ENCODE measurements around the gene RUBCNL. TPM values are rescaled to one million over a fixed set of nuclear protein-coding genes. Genes with fewer than 3 reads are reported as not detected.
A peak's percentile ranks its signal among the peaks of the same experiment; 100 is the strongest.

Gene RUBCNL
- total and polyA plus RNA-seq, 9 of the 15 experiments (the other 6 are each of a cell fraction or from before 2014, with no cell fraction given) = 0.04 to 0.35 (median 0.12) TPM; not detected in 3

DNA sequence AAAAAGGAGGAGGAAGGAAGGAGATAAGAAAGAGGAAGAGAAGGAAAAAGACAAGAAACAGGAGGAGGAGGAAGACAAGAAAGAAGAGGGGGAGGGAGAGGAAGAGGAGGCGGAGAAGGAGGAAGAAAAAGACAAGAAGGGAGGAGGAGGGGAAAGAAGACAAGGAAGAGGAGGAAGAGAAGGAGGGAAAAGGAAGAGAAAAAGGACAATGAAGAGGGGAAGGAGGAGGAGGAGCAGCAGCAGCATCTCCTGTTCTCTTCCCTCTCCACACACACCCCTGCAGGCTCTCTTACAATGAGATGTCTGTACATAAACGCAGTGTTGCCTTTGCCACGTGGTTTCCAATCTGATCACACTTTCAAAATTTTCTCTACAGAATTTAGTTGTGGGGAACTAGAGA lies 66.6 kb downstream of the RUBCNL start:
- intact Hi-C loops (cut with micrococcal nuclease) = loop anchor here (2.0 to 10.0 kb wide), 4 partner anchors 32 to 696 kb away; no protein-coding TSS in a partner anchor
- DNase-seq (ENCODE audit: extremely low read depth in 1 of 4, low spot score in 3 of 4) (no peak), ATAC-seq (peak; percentile 21; the same call in 1 of the 3 replicates), FAIRE-seq (no peak)
- Histone ChIP-seq H3K9me3 (replicated peaks; ENCODE audit: control insufficient read depth, insufficient read depth, low read depth, low read length) (no peaks in the 10 kb centered on the region; the same call in 1 of the 2 replicates), H3K27me3 (ENCODE audit: control insufficient read depth in 2 of 2, insufficient read depth in 2 of 2, low read length in 2 of 2) (no peaks in the 10 kb centered on the region), H2AFZ (ENCODE audit: low read depth, low read length) (peak overlapping the region; percentile 81), H4K20me1 (replicated peaks; ENCODE audit: control insufficient read depth, insufficient read depth, low read length) (no peaks in the 10 kb centered on the region), H3K4me3 (no peak overlapping the region), H3K27ac (ENCODE audit: extremely low read depth, low read depth, low read length) (no peak overlapping the region), H3K4me1 (replicated peaks in 1 of 2; ENCODE audit: control insufficient read depth in 2 of 2, insufficient read depth in 2 of 2, low read length in 2 of 2) (no peaks in the 10 kb centered on the region; a peak in 1 of 5 replicates), H3K79me2 (ENCODE audit: control insufficient read depth, insufficient read depth, low read length) (no peaks in the 10 kb centered on the region), H3K4me2 (ENCODE audit: insufficient read depth, low read length) (no peak overlapping the region), H3K9ac (ENCODE audit: insufficient read depth in 1 of 2, low read depth in 2 of 2, low read length in 2 of 2) (no peak overlapping the region), H3K9me1 (ENCODE audit: control insufficient read depth, insufficient read depth, low read length) (no peaks in the 10 kb centered on the region), H3K36me3 (ENCODE audit: control insufficient read depth, insufficient read depth, low read length) (no peaks in the 10 kb centered on the region)
- POLR2A ChIA-PET = no interaction called here
- no TSS peak for BruUV-seq (replicated peaks)
- CTCF ChIA-PET (ENCODE audit: low intra/inter-chr PET ratio) = interaction anchor here (0.6 to 0.7 kb wide), 2 partner anchors 160 to 394 kb away, joined by 3 read pairs; no protein-coding TSS in a partner anchor
- in situ Hi-C loops (cut with MboI) = loop anchor here (25.0 kb wide), 1 partner anchor 383 kb away; no protein-coding TSS in a partner anchor
- TF ChIP-seq ZNF253 (CRISPR knock-in tag; conservative IDR thresholded peaks at IDR 0.05) (no peak), BHLHE40 (IDR thresholded peaks at IDR 0.05; ENCODE audit: low read length) (no peak)
- TF ChIP-seq, protein P1, sequence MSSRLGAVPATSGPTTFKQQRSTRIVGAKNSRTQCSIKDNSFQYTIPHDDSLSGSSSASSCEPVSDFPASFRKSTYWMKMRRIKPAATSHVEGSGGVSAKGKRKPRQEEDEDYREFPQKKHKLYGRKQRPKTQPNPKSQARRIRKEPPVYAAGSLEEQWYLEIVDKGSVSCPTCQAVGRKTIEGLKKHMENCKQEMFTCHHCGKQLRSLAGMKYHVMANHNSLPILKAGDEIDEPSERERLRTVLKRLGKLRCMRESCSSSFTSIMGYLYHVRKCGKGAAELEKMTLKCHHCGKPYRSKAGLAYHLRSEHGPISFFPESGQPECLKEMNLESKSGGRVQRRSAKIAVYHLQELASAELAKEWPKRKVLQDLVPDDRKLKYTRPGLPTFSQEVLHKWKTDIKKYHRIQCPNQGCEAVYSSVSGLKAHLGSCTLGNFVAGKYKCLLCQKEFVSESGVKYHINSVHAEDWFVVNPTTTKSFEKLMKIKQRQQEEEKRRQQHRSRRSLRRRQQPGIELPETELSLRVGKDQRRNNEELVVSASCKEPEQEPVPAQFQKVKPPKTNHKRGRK (tag; IDR thresholded peaks at IDR 0.05) = peak; percentile 65
- TF ChIP-seq, protein P2, sequence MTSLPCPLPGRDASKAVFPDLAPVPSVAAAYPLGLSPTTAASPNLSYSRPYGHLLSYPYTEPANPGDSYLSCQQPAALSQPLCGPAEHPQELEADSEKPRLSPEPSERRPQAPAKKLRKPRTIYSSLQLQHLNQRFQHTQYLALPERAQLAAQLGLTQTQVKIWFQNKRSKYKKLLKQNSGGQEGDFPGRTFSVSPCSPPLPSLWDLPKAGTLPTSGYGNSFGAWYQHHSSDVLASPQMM (CRISPR knock-in tag; IDR thresholded peaks at IDR 0.05) = no peak
- TF ChIP-seq, protein P3, sequence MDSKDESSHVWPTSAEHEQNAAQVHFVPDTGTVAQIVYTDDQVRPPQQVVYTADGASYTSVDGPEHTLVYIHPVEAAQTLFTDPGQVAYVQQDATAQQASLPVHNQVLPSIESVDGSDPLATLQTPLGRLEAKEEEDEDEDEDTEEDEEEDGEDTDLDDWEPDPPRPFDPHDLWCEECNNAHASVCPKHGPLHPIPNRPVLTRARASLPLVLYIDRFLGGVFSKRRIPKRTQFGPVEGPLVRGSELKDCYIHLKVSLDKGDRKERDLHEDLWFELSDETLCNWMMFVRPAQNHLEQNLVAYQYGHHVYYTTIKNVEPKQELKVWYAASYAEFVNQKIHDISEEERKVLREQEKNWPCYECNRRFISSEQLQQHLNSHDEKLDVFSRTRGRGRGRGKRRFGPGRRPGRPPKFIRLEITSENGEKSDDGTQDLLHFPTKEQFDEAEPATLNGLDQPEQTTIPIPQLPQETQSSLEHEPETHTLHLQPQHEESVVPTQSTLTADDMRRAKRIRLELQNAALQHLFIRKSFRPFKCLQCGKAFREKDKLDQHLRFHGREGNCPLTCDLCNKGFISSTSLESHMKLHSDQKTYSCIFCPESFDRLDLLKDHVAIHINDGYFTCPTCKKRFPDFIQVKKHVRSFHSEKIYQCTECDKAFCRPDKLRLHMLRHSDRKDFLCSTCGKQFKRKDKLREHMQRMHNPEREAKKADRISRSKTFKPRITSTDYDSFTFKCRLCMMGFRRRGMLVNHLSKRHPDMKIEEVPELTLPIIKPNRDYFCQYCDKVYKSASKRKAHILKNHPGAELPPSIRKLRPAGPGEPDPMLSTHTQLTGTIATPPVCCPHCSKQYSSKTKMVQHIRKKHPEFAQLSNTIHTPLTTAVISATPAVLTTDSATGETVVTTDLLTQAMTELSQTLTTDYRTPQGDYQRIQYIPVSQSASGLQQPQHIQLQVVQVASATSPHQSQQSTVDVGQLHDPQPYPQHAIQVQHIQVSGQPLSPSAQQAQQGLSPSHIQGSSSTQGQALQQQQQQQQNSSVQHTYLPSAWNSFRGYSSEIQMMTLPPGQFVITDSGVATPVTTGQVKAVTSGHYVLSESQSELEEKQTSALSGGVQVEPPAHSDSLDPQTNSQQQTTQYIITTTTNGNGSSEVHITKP (IDR thresholded peaks at IDR 0.05; ENCODE audit: partially characterized antibody) = peak; percentile 79
- WGBS (ENCODE audit: insufficient coverage, low coverage, missing lambda C conversion rate) = 11% methylated on average over 3 of the region's 3 CpGs

All from K562 (cell line).